GM21619 (cell line): ENCODE results near the gene MPL.
A peak's percentile ranks its signal among the peaks of the same experiment; 100 is the strongest.
"Not testable (repeated sequence)": the region's sequence is repeated elsewhere in the genome, so short reads cannot be mapped to it uniquely, and the experiment has no call there.

ENCODE experiments used
- ATAC-seq: cut with Tn5 transposase; IDR thresholded peaks from one replicate; pipeline ENCODE4 v1.9.1; 2021; ENCODE audit not compliant: unreplicated experiment

The MPL gene

GRCh38 chr1:43351421-43352350 lies 14.1 kb downstream of the MPL start:
- no peak for ATAC-seq

GRCh38 chr1:43352351-43352705 lies 14.7 kb downstream of the MPL start:
- no peak for ATAC-seq

DNA sequence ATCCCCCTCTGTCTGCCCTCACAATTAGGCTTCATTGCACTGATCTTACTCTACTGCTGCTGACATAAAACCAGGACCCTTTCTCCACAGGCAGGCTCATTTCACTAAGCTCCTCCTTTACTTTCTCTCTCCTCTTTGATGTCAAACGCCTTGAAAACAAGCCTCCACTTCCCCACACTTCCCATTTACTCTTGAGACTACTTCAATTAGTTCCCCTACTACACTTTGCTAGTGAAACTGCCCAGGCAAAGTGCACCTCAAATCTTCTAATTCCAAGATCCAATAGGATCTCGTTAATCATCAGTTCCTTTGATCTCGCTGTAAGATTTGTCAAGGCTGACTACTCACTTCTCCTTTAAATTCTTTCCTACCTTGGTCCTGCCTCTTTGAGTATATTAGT lies 15.3 kb downstream of the MPL start:
- no peak for ATAC-seq

- ATAC-seq, result no peak
These were observed 16.9 kb downstream of the MPL start for GRCh38 chr1:43354471-43354870.

DNA sequence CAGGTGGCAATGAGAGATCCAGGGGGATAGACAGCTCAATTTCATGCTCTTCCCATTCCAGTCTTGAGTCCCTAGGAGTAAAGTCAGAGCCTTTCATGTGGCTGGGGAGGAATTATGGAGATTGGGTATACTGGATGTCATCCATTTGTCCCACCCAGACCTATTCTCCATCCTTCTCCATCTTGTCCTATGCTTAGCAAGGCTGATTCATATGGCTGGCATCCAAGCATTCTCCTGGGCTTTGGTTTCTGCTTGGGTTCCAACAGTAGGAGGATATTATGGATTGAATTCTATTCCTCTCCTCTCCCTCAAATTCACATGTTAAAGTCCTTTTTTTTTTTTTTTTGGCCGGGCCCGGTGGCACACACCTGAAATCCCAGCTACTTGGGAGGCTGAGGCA lies 17.3 kb downstream of the MPL start:
- no peak for ATAC-seq

GRCh38 chr1:43357251-43357650 lies 19.6 kb downstream of the MPL start:
- no peak for ATAC-seq

DNA sequence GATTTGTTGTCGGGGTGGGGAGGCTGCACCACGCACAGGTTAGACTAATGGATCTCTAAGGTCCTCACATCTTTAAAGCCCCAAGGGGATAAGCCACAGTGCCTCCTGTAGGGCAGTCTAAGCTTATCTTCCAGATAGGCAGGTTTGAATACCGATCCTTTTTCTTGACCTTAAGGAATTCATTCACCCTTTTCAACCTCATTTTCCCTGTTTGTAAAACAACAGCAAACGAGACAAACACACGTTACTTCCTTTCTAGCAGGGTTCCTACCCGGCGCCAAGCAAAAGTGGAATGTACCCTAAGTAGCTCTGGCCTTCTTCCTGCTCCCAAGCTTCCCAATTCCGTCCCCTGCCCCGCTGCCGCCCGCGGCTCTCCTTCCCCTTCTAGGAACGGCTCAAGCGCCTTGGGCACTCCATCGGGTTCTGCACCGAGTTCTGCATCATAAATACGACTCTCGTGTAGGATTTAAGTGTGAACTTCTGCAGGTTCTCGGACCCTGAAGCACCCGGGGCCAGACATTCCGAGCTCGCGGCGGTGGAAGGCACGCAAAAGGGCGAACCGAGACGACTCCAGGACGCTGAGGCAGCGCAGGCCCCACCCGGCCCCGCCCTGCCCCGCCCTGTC lies 20.6 kb downstream of the MPL start:
- ATAC-seq, result peak; percentile 27

GRCh38 chr1:43358746-43359693 lies 21.4 kb downstream of the MPL start, which contains the start of gene CDC20:
Gene CDC20, plus strand, starts transcription at chr1:43358981. Its CDS starts 235 bp downstream, at chr1:43359216.
- ATAC-seq, result peak; percentile 93

- ATAC-seq, result no peak
These were observed 22.1 kb downstream of the MPL start for GRCh38 chr1:43359696-43360095.

GRCh38 chr1:43360616-43361015 lies 23.0 kb downstream of the MPL start:
- no peak for ATAC-seq

GRCh38 chr1:43363283-43363934 lies 25.8 kb downstream of the MPL start:
- ATAC-seq, result no peak

- ATAC-seq, result no peak
These were observed 26.4 kb downstream of the MPL start for GRCh38 chr1:43363935-43364525.

GRCh38 chr1:43365678-43366077 lies 28.1 kb downstream of the MPL start:
- no peak for ATAC-seq

GRCh38 chr1:43366179-43366578 lies 28.6 kb downstream of the MPL start:
- ATAC-seq, result no peak

DNA sequence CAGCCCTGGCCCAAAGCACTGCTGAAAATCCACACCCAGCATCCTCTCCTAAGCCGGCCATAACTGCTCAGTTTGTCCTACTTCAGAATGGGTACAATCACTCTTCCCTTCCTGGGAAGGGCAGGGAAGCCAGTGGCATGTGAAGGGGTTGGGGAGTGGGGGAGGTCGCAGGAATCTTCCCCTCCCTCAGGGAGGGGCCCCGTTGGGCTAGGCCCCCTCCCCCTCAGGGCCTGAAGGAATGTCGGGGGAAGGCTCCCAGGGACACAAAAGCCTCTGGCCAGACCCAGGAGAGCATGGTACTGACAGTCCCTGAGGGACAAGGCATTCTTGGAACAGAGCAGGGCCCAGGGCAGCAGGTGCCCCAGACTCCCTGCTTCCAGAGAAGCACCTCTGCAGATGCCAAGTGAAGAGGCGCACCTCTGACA lies 29.0 kb downstream of the MPL start:
- ATAC-seq, result no peak

DNA sequence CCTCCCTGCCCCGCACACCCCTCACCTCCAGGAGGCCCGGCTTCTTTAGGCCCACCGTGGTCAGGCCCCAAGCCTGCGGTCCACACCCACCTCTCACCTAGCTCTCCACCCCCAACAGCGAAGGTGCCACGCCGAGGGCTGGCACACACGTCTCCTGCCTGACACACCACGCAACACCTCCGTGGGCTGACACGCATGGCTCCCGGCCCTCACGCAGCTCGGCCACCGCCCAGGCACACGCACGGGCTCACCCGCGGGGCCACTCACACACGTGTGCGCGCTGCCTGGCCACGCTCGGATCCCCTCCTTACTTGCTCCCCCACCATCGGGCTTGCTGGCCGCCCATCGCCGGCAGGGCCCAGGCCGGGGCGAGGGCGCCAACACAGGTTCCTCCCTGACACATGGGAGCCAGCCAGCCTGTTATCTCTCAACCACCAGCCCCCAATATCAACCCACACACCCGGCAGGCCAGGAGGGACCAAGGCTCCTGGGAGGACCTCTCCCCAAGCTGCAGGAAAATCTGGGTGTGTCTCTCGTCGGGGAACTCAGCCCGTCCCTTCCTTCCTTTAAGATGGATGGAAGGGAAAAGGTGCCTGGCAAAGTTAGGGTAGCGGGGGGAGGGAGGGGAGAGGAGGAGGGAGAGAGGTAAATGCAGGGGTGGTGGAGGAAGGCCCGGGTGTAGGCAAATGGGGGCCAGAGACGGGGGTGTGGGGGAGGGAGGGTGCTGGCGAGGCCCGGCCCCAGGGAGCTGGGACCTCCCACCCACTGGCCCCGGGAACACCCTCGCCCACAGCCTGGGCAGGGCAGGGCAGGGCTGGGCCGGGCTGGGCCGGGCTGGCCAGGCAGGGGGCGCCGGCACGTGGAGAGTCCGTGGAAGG lies 29.6 kb downstream of the MPL start:
- ATAC-seq, result peak; percentile 46

DNA sequence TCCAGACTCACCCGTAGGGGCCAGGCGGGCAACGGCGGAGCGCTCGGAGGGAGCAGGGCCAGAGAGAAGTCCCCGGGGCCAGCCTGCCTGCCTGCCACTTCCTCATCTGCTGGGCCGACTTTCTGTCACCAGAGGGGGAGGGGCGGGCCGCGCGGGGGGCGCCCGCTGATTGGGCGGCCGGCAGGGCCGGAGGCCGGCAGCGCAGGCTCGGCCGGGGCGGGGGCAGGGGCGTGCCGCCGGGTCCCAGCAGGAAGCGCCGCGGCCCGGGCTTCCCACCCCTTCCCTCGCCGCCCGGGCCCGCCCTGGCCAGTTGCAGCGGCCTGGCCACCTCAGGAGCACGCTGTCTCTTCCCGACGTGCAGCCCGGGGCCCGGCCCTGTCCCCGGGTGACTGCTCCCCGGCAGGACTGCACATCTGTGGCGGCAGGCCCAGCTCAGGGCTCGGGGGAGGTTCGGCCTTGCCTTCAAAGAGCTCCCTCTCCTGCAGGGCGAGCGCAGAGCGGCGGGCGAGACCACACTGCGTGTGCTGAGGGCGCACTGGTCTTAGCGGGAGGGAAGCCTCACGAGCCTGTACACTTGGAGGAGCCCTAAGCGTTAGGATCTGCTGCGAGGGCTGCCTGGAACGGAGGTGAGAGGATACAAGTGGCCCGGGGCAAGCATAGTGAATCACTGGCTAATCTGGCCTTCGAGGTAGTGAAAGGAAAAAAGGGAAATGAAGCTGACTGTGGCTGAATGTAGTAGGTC lies 30.5 kb downstream of the MPL start, which contains the start of gene ELOVL1:
TSS of gene ELOVL1 (minus strand) at position 108 of the 742 bp plus-strand sequence. CDS start 2,402 bp downstream, outside the sequence.
- ATAC-seq, result peak; percentile 70

DNA sequence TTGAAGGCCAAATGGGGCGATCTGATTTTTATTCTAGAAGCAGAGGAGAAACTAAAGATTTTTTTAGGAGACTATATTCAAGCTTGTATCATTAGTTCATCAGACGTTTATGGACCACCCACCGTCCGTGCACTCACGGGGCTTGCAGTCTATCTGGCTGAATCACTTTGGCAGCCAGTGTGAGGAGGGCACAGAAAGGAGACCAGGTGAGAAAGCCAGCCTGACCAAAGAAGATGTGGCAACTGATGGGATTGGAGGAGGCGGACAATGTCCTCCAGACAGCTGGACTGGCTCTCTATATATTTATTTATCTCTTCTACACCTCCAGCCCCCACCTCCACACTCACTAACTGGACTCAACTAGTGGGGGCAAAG lies 31.0 kb downstream of the MPL start:
- no peak for ATAC-seq

GRCh38 chr1:43369779-43370178 lies 32.2 kb downstream of the MPL start:
- ATAC-seq, result not testable (repeated sequence)
